Central memory CD8-positive, alpha-beta T cell (primary cell): ENCODE results near the gene SLC22A3.

ENCODE experiments used
- ATAC-seq: fragments of 150-1000 bp; cut with Tn5 transposase; replicated peaks from 2 replicates; pipeline ENCODE4 v1.10.0; 2022; ENCODE audit warnings: mild to moderate bottlenecking, moderate FRiP score, moderate number of reproducible peaks; ENCODE audit not compliant: poor library complexity, severe bottlenecking; ENCODE audit errors: extremely low read depth
- DNase-seq, 2 donors: peaks; one replicate each; pipeline ENCODE4 v3.0.0; 2021; ENCODE audit warnings: low spot score in 2 of 2
- H3K27ac Mint-ChIP-seq: one replicate; pipeline ENCODE4 v1.8.0; 2022; ENCODE audit warnings: low read depth, mild to moderate bottlenecking, moderate library complexity, mixed read lengths
- H3K27me3 Mint-ChIP-seq: one replicate; pipeline ENCODE4 v1.8.0; 2022; ENCODE audit warnings: mixed read lengths
- H3K36me3 Mint-ChIP-seq: one replicate; pipeline ENCODE4 v1.8.0; 2022; ENCODE audit warnings: mild to moderate bottlenecking, moderate library complexity, mixed read lengths; ENCODE audit not compliant: insufficient read depth
- H3K4me1 Mint-ChIP-seq: one replicate; pipeline ENCODE4 v1.8.0; 2022; ENCODE audit warnings: mixed read lengths
- H3K4me3 Mint-ChIP-seq: one replicate; pipeline ENCODE4 v1.8.0; 2022; ENCODE audit warnings: mild to moderate bottlenecking, moderate library complexity, mixed read lengths
- H3K9me3 Mint-ChIP-seq: one replicate; pipeline ENCODE4 v1.8.0; 2022; ENCODE audit warnings: mixed read lengths

Gene SLC22A3

GRCh38 chr6:160428818-160429619, 80.8 kb downstream of the SLC22A3 start:
- no peak for ATAC-seq
- H3K36me3 Mint-ChIP-seq = no peaks in the 10 kb centered on the region
- peaks cover 11% of the 10 kb centered on the region for H3K4me1 Mint-ChIP-seq

GRCh38 chr6:160429620-160429895, 81.4 kb downstream of the SLC22A3 start:
- Mint-ChIP-seq H3K27ac (no peak overlapping the region), H3K27me3 (peaks cover 48% of the 10 kb centered on the region), H3K9me3 (no peaks in the 10 kb centered on the region), H3K36me3 (no peaks in the 10 kb centered on the region), H3K4me3 (no peak overlapping the region), H3K4me1 (peaks cover 11% of the 10 kb centered on the region)
- ATAC-seq (no peak), DNase-seq (no peak)

More at GRCh38 chr6:160428818-160429619, 80.8 kb downstream of the SLC22A3 start:
- no peak overlapping the region for H3K4me3 Mint-ChIP-seq
- H3K27me3 Mint-ChIP-seq = peaks cover 48% of the 10 kb centered on the region
- H3K9me3 Mint-ChIP-seq = no peaks in the 10 kb centered on the region
- no peak overlapping the region for H3K27ac Mint-ChIP-seq
- DNase-seq = no peak

GRCh38 chr6:160430203-160430602, 82.0 kb downstream of the SLC22A3 start:
- DNase-seq (no peak), ATAC-seq (no peak)
- H3K27ac Mint-ChIP-seq = no peak overlapping the region
- H3K9me3 Mint-ChIP-seq = no peaks in the 10 kb centered on the region
- peaks cover 53% of the 10 kb centered on the region for H3K27me3 Mint-ChIP-seq
- H3K4me3 Mint-ChIP-seq = no peak overlapping the region
- H3K4me1 Mint-ChIP-seq = peaks cover 11% of the 10 kb centered on the region
- H3K36me3 Mint-ChIP-seq = no peaks in the 10 kb centered on the region

- no peak for ATAC-seq
- Mint-ChIP-seq H3K27me3 (peaks cover 59% of the 10 kb centered on the region), H3K9me3 (no peaks in the 10 kb centered on the region), H3K27ac (no peak overlapping the region), H3K4me3 (no peak overlapping the region), H3K4me1 (peaks cover 14% of the 10 kb centered on the region), H3K36me3 (no peaks in the 10 kb centered on the region)
- no peak for DNase-seq
Observed at GRCh38 chr6:160430751-160431150, 82.6 kb downstream of the SLC22A3 start.

GRCh38 chr6:160431226-160431625, 83.0 kb downstream of the SLC22A3 start:
- Mint-ChIP-seq H3K4me3 (no peak overlapping the region), H3K36me3 (no peaks in the 10 kb centered on the region), H3K4me1 (peaks cover 15% of the 10 kb centered on the region), H3K27me3 (peaks cover 63% of the 10 kb centered on the region), H3K27ac (no peak overlapping the region), H3K9me3 (no peaks in the 10 kb centered on the region)
- no peak for ATAC-seq
- no peak for DNase-seq

DNA sequence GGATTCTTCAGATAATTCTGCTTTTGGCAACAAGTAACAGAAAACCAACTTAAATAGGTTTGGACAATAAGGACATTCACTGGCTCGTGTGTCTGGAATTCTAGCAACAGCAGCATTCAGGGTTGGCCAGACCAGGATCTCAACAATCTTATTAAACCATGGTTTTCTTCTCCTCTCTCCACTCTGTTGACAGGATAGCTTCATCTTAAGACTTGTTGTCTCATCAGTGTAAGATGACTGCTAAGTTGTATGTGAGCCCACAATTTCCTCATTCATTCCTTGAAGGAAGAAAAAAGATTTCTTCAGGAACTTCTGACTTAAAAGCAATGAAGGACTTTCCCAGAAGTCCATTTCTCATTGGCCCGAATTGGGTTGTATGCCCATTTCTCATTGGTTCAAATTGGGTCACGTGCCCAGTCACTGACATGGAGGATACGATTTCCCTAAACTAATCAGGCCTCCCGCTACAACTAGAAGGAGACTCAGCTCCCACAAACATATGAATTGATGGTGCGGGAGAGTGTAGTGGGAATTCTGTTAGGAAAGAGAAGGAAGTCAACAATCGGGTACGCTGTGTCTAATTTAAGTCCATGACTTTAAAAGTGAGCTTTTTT, 83.7 kb downstream of the SLC22A3 start:
- H3K4me3 Mint-ChIP-seq = no peak overlapping the region
- H3K4me1 Mint-ChIP-seq = peaks cover 8% of the 10 kb centered on the region
- no peaks in the 10 kb centered on the region for H3K9me3 Mint-ChIP-seq
- ATAC-seq (no peak), DNase-seq (no peak)
- H3K27me3 Mint-ChIP-seq = peaks cover 56% of the 10 kb centered on the region
- no peak overlapping the region for H3K27ac Mint-ChIP-seq
- no peaks in the 10 kb centered on the region for H3K36me3 Mint-ChIP-seq

DNA sequence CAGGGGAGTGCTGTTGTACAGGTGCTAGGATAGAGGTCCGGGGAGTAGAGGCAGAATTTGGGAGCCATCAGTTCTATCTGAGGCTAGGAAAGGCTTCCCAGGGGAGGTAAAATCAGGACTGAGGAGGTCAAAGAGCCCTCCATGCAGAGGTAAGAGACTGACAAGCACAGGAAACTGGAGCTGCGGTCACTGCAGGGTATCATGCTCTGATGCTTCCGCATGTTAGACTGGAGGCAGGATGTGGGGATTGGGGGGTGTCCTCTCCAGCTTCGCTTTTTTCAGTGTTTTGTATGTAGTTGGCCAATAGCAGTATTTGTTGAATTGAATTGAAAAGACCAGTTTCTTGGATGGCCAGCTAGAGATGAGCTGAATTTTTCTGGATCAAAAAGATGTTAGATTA, 87.8 kb downstream of the SLC22A3 start:
- no peak overlapping the region for H3K27ac Mint-ChIP-seq
- H3K36me3 Mint-ChIP-seq = no peaks in the 10 kb centered on the region
- ATAC-seq = no peak
- H3K4me3 Mint-ChIP-seq = no peak overlapping the region
- peaks cover 38% of the 10 kb centered on the region for H3K27me3 Mint-ChIP-seq
- H3K9me3 Mint-ChIP-seq = no peaks in the 10 kb centered on the region
- peaks cover 7% of the 10 kb centered on the region for H3K4me1 Mint-ChIP-seq
- no peak for DNase-seq

DNA sequence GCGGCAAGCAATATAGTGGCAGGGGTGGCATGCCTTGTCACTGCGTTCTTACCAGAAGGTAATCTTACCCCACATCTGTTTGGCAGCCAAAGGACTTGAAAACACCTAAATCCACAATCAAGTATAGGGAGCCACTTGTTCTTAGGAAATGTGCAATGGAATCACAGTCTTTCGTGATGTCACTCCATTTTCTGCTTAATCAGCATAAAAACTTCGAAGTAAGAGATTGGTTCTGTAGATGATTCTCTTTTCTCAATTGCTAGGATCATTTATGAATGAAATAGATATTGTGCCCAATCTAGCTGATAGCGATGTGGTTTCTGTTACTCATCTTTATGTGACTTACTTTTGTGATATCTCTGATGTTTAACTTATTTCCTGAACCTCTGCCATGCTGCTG, 89.0 kb downstream of the SLC22A3 start:
- no peak for DNase-seq
- no peak for ATAC-seq
- Mint-ChIP-seq H3K27me3 (peaks cover 41% of the 10 kb centered on the region), H3K27ac (no peak overlapping the region), H3K36me3 (no peaks in the 10 kb centered on the region), H3K4me1 (peaks cover 7% of the 10 kb centered on the region), H3K9me3 (no peaks in the 10 kb centered on the region), H3K4me3 (no peak overlapping the region)

GRCh38 chr6:160437775-160438174, 89.6 kb downstream of the SLC22A3 start:
- DNase-seq (no peak), ATAC-seq (no peak)
- no peak overlapping the region for H3K4me3 Mint-ChIP-seq
- H3K36me3 Mint-ChIP-seq = no peaks in the 10 kb centered on the region
- H3K9me3 Mint-ChIP-seq = no peaks in the 10 kb centered on the region
- peaks cover 41% of the 10 kb centered on the region for H3K27me3 Mint-ChIP-seq
- no peak overlapping the region for H3K27ac Mint-ChIP-seq
- peaks cover 7% of the 10 kb centered on the region for H3K4me1 Mint-ChIP-seq

DNA sequence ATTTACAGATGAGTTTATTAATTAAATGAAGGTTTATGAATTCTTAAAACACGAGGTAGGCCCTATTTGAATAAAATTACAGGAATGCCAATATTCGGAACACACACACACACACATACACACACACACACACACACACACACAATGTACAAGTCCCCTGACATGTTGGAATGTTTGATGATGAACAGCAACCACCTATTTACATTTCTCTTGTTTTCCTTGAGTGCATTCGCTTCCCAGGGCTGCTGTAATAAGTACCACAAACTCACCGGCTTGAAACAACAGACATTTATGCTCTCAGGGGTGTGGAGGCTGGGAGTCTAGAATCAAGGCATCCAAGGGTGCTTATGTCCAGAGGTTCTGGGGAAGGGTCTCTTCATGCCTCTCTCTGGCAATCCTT, 90.3 kb downstream of the SLC22A3 start:
- Mint-ChIP-seq H3K27me3 (peaks cover 41% of the 10 kb centered on the region), H3K27ac (no peak overlapping the region), H3K4me3 (no peak overlapping the region), H3K36me3 (no peaks in the 10 kb centered on the region), H3K9me3 (no peaks in the 10 kb centered on the region), H3K4me1 (peaks cover 7% of the 10 kb centered on the region)
- no peak for DNase-seq
- no peak for ATAC-seq

- no peak overlapping the region for H3K27ac Mint-ChIP-seq
- DNase-seq (no peak), ATAC-seq (no peak)
- no peaks in the 10 kb centered on the region for H3K9me3 Mint-ChIP-seq
- no peaks in the 10 kb centered on the region for H3K36me3 Mint-ChIP-seq
- H3K4me1 Mint-ChIP-seq = peaks cover 7% of the 10 kb centered on the region
- peaks cover 45% of the 10 kb centered on the region for H3K27me3 Mint-ChIP-seq
- H3K4me3 Mint-ChIP-seq = no peak overlapping the region
Observed at GRCh38 chr6:160439751-160440150, 91.6 kb downstream of the SLC22A3 start.

DNA sequence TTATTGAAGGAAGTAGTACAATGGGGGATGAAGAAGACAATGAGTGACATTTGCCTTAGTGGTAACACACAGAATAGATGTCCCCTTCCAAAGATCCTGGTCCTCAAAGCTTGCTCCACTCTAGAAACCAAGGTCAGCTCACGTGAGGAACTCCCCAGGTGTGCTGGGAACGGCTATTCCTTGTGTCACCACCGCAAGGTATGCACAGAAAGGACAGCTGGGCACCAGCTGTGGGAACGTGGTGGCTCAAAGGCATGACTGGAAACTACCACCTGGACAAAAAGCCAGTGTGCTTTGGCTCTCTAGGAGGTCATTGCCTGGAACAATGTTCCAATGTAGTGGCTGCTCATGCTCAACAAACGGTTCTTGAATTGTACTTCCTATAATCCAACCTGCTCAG, 94.0 kb downstream of the SLC22A3 start:
- H3K4me3 Mint-ChIP-seq = no peak overlapping the region
- H3K9me3 Mint-ChIP-seq = peaks cover 13% of the 10 kb centered on the region
- H3K4me1 Mint-ChIP-seq = no peaks in the 10 kb centered on the region
- ATAC-seq (no peak), DNase-seq (no peak)
- no peak overlapping the region for H3K27ac Mint-ChIP-seq
- peaks cover 1% of the 10 kb centered on the region for H3K36me3 Mint-ChIP-seq
- peaks cover 52% of the 10 kb centered on the region for H3K27me3 Mint-ChIP-seq

DNA sequence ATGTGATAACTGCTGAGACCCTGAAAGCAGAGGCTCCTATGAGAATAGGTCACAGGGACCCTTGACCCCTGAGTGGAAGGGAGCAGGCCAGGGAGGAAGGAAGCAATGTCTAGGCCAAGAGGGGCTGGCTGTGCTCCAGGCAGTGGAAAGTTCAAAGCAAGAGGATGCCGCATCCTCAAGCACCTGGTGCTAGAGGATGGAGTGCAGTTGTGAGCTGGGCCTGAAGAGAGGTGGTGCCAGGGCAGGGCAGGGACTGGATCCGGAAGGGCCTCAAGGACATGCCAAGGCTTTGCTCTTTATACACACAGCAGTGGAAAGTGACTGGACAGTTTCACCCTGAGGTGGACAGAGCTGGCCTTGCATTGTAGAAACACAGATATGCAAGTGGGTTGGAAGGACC, 97.0 kb downstream of the SLC22A3 start:
- H3K27ac Mint-ChIP-seq = no peak overlapping the region
- ATAC-seq = no peak
- no peak for DNase-seq

More for the DNA sequence above, 97.0 kb downstream of the SLC22A3 start:
- H3K36me3 Mint-ChIP-seq = peaks cover 1% of the 10 kb centered on the region
- H3K4me3 Mint-ChIP-seq = no peak overlapping the region
- no peaks in the 10 kb centered on the region for H3K4me1 Mint-ChIP-seq
- peaks cover 13% of the 10 kb centered on the region for H3K9me3 Mint-ChIP-seq
- peaks cover 35% of the 10 kb centered on the region for H3K27me3 Mint-ChIP-seq
